Ovary (tissue), 3 donors: Measurements from ENCODE around the gene OPHN1.

Experiments used
- CTCF ChIP-seq, 3 donors: fragments of 450-650 bp in 2 of 3; fragments of 200-600 bp in 1 of 3; IDR thresholded peaks; one replicate each; pipeline versions ENCODE4 v1.5.1 to v1.8.0; 2016 to 2022; ENCODE audit warnings: antibody characterized with exemption in 3 of 3, mild to moderate bottlenecking in 1 of 3
- POLR2A ChIP-seq: fragments of 450-650 bp; IDR thresholded peaks from one replicate; pipeline ENCODE4 v1.6.1; 2017; ENCODE audit warnings: antibody characterized with exemption, mild to moderate bottlenecking, moderate library complexity
- donor health status: DM: no; HTN: no; CAD: no.

DNA sequence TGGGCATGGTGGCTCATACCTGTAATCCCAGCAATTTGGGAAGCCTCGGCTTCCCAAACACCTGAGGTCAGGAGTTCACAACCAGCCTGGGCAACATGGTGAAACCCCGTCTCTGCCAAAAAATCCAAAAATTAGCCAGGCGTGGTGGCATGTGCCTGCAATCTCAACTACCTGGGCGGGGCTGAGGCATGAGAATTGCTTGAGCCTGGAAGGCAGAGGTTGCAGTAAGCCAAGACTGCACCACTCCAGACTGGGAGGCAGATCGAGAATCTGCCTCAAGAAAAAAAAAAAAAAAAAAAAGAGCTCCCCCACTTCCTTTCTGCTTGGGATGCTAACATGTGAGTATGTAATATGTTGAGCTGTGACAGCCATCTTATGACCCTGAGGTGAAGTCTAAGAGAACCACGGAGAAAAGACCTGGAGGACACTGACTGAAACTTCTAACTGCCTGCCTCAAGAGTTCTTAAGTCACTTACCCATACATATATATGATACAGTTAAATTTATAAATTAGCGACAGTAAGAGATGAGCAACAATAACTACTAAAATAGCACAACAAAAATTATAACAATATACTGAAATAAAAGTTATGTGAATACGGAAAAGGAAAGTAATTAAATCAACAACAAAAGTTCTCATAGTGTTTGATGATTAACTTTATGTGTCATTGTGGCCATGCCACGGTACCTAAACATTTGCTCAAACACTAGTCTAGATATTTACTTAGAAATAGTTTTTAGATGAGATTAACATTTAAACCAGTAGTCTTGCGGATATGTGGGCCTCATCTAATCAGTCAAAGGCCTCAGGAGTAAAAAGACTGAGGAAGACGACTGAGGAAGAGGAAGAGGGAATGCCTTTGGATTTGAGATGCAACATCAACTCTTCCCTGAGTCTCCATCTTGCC, 178.3 kb downstream of the OPHN1 start:
- TF ChIP-seq CTCF (IDR thresholded peaks at IDR 0.05), result no peak
- no peak for TF ChIP-seq POLR2A
